Activated CD4-positive, alpha-beta T cell treated with anti-CD3 and anti-CD28 coated beads, Interleukin-2, amount 50 U/mL, for 48 hours (primary cell): ENCODE data around the gene LMNTD2.
A peak's percentile ranks its signal among the peaks of the same experiment; 100 is the strongest.
"Not testable (repeated sequence)": the region's sequence is repeated elsewhere in the genome, so short reads cannot be mapped to it uniquely, and the experiment has no call there.

Experiments used
- DNase-seq, 2 experiments: peaks; one replicate each; pipeline ENCODE4 v3.0.0-alpha.2; 2020

Gene LMNTD2

DNA sequence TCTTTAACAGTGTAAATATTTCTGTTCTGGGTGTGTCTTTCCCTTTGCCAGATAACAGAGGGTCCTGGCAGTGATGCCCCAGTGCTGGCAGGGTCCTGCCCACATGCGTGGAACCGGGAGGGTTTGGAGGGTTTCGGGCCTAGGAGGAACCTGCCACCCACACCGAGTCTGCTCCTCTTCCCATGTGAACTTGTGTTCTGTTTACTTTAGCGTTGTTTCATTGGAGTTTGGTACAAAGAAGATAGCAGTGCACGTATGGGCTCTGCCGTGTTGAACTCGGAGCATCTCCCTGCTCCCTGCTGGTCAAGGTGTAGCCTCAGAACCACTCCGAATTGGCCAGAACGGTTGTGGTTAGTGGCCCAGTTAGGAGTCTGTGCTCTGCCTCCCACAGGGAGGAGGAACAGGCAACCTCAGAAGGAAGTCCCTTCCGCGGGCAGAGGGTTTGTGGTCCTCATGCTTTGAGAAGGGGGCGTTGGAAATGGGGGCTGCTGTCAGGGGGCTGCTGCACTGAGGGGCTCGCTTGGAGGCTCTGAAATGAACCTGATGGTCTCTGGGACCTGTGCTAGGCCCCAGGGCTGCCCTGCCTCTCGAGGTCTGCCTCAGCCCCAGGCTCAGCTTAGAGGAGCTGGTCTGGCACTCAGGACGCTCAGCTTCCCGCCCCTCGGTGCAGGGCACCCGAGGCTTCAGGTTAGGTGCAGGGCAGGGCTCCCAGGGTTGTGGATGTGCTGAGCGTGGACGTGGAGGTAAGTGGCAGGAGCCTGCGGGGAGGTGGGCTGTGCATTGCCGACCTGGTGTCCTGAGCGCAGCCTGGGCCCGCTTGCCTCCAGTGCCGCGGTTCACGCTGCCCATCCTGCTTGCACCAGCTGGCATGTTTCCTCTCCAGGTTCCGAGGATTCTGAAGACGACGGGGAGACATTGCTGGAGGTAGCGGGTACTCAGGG is 26.1 kb upstream of the LMNTD2 start:
- DNase-seq, result no peak

DNA sequence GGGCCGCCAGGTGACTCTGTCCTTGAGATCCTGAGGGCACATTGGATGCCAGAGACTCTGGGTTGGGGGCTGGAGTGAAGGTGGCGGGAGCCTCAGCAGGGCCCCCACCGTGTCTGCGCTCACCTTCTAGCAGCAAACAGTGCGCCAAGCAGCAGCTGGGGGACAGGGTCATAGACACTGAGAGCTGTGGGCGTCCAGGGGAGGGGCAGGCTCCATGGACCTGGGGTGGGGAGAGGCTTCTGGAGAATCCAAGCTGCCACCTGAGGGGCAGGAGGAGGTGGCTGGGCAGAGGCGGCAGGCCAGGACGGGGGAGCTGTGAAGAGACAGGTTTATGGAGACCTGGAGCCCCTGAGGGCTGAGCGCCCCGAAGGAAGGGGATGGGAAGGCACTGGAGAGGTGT is 23.7 kb upstream of the LMNTD2 start:
- no peak for DNase-seq

DNA sequence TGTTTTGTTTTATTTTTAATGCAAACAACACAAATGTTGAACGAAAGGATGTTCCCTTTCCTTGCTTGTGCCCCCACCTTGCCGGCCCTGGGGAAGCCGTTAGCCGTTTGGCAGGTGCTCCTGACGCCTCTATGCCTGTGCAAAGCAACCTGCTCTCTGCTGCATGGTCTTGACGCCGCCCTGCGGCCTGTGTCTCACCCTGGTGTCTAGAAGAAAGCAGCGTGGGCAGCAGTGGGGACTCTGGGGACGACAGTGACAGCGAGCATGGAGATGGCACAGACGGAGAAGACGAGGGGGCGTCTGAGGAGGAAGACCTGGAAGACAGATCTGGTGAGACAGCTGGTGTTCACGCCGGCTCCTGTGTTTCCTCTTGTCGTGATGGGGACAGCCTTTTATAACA is 21.2 kb upstream of the LMNTD2 start:
- no peak for DNase-seq

DNA sequence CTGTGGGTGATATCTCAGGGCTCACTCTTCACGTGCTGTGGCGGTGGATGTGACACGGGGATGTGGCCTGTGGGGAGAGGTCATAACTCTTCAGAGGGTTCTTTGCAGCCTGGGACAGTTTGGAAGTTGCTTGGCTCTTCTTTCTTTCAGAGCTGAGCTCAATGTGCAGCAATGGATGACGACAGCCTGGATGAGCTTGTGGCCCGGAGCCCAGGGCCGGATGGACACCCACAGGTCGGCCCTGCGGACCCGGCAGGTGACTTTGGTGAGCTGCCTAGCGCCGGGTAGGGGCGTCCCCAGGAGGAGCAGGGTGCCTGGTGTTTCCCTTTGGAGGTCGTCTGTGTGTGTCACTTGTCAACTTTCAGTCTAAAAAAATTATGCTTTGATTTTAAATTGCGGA is 20.8 kb upstream of the LMNTD2 start:
- DNase-seq, result no peak

DNA sequence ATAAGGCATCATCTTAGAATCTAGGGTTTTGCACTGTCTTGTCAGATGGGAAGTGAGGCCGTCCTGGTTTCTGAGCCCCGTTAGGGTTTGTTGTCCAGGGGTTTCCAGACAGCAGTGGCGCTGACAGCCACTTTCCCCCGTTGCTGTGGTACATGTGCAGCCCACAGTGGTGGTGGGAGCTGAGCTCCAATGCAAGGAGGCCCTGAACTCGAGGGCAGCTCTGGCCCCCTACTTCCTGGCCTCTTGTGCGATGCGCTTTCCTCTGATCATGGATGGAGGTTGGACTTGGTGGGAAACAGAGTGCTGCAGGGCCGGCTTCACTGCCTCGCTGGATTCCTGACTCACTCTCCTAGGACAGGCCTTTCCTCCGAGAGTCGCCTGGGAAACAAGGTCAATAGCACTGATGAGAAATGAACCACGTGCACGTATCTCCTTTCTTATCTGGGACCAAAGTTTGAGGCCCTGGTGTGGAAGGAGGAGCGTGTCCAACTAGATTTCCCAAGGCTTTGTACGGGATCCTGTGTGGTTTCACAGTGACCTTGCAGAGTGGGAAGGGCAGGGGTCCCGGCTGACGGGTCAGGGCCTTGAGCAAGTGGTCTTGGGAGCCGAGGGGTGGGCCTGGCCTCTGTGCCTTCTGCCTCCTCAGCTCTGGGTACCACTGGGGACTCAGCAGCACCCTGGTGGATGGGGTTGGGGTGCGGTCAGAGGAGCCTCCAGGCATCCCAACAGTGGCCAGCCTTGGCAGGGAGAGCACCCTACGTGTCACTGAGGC is 19.5 kb upstream of the LMNTD2 start:
- DNase-seq, result no peak

DNA sequence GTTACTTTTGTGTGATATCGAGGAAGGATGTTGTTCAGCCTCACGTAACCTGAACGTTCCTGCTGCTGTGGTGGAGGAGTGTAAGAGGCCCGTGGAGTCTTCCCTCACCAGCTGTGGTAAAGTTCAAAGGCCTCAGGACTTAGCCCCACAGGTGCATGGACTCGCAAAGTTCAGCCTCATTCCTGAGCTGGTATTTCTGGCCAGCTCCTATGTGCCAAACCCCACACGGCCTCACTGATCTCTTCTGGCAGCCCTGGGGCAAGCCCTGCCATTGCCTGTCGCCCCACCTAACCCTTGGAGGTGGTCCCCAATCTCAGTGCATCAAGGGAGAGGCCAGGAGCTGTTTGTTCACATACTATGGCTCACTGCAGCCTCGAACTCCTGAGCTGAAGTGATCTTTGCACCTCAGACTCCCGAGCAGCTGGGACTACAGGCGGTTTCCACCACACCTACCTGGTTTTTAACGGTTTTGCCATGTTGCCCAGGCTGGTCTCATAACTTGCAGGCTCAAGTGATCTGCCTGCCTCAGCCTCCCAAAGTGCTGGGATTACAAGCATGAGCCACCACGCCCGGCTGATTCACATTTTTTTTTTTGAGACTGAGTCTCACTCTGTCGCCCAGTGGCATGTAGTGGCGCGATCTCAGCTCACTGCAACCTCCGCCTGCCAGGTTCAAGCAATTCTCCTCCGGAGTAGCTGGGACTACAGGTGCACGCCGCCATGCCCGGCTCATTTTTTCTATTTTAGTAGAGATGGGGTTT is 17.9 kb upstream of the LMNTD2 start:
- DNase-seq, result no peak

DNA sequence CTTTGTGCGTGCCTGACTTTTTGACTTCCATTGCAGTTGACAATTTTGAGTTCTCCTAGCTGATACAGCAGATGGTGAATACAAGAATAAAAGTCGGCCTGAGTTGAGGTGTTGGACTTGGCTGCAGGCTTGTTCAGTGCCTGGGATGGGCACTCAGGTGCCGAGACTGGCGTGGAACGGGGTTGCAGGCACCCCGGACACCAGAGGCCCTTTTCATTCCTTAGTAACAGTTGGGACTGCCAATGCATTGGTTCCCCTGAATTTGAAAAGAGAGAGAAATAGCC is 17.0 kb upstream of the LMNTD2 start:
- DNase-seq, result no peak

DNA sequence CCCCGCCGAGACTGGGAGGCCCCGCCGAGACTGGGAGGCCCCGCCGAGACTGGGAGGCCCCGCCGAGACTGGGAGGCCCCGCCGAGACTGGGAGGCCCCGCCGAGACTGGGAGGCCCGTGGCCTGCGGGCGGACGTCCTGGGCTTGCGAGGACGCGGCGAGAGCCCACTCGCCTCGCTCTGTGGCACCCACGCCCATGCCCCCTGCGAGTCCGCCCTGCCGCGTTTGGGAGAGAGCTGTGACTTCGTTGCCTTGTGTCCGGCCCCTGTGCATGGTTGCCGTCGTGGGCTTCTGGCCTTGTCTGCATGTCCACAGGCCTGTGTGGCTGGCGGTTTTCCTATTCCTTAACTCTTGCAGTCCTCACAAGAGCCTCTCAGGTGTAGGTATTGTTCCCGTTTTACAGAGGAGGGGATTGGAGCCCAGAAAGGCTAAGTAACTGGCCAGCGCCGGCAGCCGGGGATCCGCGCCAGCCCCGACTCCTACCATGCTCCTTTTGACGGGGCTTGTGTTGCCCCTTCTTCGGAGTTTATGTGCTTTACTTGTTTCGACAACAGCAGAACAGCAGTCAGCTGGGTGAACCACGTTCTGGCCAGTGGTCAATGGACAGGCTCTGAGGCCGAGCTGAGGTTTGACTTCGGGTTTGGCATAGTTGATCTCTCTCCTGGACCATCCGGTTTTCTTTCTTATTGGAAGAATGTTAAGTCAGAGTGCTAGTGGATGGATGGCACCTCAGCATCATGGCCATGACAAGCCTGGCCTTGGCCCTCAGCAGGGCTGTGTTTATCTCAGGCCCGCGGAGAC is 16.5 kb upstream of the LMNTD2 start:
- DNase-seq, result no peak

DNA sequence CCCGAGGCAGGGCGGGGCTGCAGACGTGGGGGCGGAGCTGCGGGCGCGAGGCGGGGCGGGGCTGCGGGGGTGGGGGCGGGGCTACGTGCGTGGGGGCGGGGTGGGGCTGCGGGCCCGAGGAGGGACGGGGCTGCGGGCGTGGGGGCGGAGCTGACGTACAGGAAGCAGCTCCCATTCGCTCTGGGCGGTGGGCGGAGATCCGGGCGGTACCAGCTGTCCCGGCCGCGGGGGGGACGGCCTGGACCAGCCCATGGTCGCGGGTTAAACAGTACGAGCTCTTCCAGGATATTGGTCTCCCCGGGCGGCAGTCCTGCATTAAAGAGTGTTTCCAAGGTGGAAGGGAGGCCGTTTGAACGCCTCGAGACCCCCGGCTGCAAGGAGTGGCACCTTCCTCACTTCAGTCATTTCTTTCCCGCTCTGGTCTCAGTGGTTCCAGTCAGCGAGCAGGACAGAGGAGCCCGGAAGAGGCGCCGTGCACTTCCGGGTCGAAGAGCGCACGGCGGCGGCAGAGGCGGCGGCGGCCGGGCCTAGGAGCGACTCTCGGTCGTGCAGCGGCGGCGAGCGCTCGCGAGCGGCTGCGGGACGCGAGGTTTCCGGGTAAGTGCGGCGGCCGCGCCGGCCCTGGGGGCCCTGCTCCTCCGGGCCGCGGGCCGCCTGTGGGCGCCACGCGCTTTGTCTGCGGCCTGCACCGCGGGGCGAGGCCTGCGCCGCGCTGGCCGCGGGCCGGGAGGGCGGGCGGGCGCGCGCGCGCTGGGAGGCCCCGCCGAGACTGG is 15.6 kb upstream of the LMNTD2 start, which contains the start of gene PHRF1:
Gene PHRF1, plus strand, starts transcription at position 475 of the 773 bp plus-strand sequence. CDS start 5,043 bp downstream, outside the sequence.
- DNase-seq, result peak; percentile 95

DNA sequence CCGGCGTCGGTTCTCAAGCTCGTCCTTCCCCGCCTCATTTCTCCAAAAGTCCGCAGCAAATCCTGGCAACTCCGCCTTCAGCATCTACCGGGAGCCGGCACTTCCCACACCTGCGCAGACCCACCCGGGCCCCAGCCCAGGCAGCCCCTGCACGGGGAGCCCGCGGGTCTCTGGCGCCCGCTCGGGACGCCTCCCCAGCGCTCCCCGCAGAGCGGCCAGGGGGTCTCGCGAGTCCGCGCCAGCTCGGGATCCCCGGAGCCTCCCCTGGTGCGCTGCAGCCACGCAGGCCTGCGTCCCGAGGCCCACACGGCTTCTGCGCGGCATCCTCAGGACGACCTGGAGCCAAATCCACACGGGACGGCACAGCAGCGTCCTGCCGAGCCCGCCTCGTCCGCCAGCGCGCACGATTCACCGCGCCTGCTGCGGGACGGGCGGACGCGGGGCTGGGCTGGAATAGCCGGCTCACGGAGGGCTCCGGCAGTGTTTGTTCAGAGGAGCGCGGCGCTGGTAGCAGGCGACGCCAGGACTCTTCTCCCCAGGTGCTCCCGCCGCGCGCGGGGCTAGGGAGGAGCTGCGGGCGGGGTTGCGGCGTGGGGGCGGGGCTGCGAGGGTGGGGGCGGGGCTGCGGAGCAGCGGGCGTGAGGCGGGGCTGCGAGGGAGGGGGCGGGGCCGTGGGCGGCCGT is 14.9 kb upstream of the LMNTD2 start:
- no peak for DNase-seq

DNA sequence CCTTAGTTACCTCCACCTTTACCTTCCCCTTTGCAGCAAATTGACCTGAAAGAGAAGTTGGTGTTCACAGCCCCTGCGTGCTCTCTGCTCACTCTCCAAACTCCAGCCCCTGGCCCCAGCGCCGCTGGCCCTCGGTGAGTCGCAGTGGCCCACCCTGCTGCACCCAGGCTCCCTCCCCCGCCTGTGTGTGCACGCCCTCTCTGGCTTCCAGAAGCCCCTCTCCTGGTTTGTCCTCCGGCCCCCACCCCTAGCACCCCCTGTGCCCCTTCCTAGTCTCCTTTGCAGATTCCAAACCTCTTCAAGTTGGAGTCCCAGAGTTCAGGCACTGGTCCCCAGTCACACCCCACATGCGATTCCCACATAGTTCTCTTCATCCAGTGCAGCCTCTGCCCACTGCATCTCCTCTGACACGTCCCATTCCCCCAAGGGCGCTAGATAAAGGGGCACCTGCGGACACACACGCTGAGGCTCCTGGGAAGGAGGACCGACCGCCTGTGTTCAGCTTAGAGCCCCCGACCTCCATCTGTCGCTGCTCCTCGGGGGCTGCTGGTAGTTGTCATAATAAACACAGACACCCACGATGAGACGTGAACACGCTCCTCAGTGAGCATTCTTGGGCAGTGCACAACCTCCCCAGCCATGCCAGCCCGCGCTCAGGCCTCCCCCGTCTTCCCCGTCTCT is 14.2 kb upstream of the LMNTD2 start:
- DNase-seq, result no peak

DNA sequence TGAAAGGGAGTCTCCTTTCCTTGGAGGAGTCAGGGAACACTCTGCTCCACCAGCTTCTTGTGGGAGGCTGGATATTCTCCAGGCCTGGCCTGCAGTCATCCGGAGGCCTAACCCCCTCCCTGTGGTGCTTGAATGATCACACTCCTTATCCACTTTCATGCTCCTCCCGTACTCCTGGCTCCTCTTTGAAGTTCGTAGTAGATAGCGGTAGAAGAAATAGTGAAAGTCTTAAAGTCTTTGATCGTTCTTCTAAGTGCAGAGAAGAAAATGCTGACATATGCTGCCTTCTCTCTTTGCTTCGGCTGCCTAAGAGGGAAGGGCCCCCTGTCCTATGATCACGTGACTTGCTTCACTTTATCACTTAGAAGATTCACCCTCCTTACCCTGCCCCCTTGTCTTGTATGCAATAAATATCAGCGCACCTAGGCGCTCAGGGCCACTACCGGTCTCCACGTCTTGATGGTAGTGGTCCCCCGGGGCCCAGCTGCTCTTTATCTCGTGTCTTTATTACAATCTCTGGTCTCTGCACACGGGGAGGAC is 13.6 kb upstream of the LMNTD2 start:
- not testable (repeated sequence) for DNase-seq

DNA sequence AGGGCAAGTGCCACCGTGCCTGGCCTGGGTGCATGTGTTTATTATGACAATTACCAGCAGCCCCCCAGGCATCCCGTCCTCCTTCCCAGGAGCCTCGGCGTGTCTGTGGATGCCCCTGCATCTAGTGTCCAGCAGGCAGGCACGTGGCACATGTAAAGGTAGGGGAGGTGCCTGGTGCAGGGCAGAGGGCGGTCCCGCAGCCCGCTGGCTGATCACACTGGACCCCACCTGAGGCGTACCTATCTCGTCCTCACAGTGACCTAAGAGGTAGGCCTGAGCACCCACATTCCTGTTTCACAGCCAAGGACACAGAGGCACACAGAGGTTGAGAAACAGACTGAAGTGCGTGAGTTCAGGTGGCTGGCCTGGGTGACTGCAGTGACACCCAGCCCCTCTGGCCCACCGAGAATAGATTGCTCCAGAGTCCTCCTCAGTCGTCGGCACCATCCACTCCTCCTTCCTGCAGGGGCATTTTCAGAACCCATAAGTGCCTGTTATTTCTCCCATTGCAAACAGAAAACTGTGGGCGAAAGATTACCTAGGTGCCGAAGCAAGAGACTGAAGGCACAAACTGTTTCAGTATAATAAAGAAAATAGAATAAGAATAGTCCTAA is 12.7 kb upstream of the LMNTD2 start:
- no peak for DNase-seq

DNA sequence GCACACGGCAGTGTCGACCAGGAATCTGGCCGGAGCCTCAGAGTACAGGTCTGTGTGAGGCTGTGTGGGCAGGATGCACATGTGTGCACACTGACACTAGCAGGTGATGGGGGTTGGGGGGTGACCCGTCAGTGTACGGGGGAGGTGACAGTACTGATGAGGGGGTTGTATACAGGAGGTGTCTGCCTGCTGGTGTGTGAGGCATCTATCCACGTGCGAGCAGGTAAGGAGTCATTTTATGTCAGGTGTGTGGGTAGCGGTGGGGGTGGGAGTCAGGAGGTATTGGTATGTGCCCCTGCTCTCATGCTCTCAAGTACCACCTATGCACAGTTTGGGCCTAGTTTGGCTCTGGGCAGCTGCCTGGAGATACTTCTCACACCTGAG is 11.3 kb upstream of the LMNTD2 start:
- no peak for DNase-seq

DNA sequence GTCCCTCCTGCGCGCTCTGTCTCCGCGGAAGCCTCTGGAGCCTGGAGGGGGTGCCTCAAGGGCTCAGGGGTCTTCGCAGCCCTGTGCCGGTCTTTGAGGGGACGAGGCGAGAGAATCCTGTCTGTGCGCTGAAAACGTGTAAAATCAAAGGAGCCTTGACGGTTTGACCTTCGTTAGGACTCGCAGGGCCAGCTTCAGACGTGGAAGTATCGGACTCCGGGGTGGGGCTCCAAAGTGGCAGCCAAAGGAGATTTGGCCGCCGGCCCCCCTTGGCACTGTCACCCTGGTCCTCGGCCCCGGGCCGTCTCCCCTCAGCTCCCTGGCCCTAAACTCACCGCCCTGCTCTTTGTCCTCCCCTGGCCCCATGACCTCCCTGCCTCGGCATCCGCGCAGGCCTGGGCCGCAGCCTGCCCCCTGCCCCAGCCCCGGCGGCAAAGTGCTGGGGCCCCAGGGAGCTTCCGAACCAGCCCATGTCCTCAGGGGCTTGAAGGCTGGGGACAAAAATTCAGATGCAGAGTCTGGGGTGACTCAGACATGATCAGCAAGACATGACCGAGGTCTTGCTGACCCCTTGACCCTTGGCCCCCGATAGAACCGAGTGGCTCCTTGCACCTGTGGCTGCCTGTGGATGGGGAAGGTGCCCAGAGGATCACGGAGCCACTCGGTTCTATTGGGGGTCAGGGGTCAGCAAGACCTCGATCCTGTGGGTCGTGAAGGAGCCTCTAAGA is 8.8 kb upstream of the LMNTD2 start:
- DNase-seq, result no peak

DNA sequence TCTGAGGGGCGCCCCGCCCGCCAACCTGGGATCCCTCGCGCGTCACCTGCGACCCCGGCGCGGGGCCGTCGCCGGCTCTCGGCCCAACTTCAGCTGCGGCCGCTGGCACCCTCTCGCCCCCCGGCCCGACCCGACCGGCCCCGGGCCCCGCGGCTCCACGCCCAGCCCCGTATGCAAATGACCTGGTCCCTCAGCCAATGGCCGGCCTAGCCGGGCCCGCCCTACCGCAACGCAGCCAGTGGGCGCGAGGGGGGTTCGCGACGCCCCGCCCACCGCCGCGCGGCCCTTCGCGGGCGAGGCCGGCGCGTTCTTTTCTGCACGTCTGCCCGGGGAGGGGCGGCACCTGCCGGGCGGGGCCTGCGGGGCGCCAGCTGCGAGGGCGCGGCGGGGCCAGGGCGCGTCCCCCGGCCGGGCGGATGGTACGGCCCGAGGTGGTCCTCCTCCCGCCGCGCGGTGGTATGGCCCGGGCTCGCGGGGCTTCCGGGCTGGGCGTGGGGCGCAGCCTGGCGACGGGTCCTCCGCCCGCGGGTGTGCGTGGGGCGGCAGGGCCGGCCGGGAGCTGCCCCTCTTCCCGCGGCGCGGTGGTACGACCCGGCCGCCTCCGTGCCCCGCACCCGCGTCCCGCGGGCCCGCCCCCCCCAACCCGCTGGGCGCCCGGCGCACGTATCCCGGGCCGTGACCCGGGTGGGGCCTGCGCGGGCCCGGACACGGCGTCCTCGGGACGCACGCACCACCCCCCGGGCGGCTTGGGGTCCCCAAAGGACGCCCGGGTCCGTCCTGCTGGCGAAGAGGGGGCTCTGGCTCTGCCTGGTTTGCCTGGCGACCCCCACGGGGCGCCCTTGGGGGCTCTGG is 8.0 kb upstream of the LMNTD2 start:
- peak; percentile 92 to 93 for DNase-seq

DNA sequence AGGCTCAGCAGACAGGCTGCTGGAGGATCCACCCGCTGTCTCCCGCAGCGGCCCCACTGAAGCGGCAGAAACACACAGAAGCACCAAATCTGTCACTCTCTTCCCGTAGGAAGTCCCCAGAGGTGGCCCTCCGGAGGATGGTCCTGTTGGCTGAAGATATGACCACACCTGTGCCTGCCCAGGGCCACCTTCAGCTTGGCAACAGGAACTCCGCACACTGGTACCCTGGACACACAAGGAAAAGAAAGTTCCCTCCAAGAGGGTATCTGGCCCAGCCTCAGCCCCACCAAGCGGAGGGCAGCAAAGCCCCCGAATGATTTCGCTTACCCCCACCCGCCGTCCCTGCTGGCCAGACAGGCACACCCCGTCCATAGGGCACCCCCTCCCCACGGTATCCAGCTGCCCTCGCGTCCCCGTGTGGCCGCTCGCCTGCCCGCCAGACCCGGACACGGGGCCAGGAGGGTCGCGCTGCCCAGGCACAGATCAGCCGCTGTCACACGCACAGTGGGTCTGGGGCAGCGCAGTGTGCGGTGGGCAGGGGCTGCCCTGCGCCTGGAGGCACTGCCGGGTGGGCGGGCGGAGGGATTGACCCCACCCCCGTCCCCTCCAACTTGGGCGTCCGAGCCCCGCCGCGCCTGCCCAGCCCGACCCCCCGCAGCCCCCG is 7.2 kb upstream of the LMNTD2 start:
- no peak for DNase-seq
